ENCODE data around the gene TGM1.
"Not testable (repeated sequence)": the region's sequence is repeated elsewhere in the genome, so short reads cannot be mapped to it uniquely, and the experiment has no call there.

Gene TGM1

GRCh38 chr14:24233538-24233866 is 29.5 kb downstream of the TGM1 start:
- DNase-seq (ENCODE audit: low spot score) = no peak

- peak; percentile 73 for DNase-seq (ENCODE audit: low spot score)
These were observed 30.1 kb downstream of the TGM1 start, which contains the start of gene GMPR2 for GRCh38 chr14:24232645-24233537. TSS of gene GMPR2 (plus strand) at chr14:24232929. CDS start at chr14:24233254, 325 bp downstream.

DNA sequence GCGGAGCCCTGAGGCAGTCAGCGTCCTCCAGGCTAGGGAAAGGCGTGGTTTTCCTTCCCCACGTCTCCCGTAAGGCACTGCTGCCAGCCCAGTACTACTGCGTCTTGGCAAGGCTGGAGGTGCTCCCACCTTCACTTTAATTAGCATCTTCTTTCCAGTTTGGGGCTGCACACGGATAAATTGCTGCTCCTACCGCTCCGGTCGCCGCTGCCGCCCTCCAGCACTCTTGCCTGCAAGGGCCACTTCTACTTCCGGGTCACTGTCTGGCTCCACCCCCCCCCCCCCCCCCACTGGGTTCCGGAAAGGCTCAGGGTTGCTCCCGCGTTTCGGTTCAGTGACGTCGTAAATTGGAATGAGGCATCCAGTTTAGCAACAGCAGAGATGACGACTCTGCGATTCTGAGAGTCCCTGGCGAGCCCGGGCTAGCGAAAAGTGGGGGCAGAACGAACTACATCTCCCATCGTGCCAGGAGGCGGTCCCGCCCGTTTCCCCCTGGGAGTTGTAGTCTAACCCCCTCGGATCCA is 30.8 kb downstream of the TGM1 start, which contains the start of gene NEDD8:
Gene NEDD8, minus strand, starts transcription at position 247 of the 524 bp plus-strand sequence. Its CDS starts 100 bp downstream, at position 147.
- peak; percentile 83 for DNase-seq (ENCODE audit: low spot score)

DNA sequence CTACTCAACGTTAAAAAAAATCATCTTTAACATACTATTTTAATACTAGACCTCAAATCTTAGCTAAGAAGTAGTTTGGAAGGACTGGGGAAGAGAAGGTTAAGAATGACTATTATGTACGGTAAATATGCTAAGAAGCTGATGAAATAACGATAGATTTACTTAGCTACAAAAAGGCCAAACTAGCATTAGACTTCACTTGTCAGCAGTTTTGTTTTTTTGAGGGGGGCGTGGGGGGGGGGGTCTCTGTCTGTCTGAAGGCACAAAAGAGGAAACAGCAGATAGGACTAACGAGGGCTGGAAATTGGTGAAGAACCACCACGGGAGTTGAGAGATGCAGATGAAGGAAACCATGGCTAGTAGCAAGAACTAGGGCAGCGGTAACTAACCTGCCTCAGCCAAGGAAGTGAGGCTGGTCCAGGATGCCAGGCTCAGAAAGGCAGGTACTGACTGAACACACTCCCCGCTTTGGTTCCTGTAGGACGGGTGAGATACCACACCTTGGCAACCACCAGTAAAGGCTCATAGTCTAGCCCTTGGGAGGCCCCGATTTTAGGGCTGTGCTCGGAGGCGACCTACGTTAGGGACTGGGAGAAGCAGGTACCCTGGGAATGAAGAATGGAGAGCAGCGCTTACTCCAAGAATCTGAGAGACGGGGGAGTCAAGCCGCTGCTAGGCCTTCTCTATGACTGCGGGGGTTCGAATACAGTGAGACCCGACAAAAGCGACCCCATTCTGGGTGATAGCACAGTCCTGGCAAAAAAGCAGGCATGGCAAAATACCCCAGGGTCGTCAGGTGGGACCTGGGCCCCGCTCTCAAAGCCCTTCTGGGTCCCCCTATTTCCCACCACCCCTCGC is 31.5 kb downstream of the TGM1 start:
- DNase-seq (ENCODE audit: low spot score) = no peak

- DNase-seq (ENCODE audit: low spot score) = no peak
These were observed 34.1 kb downstream of the TGM1 start for GRCh38 chr14:24228902-24229301.

- DNase-seq (ENCODE audit: low spot score) = no peak
These were observed 36.5 kb downstream of the TGM1 start for GRCh38 chr14:24226473-24226872.

- no peak for DNase-seq (ENCODE audit: low spot score)
These were observed 38.3 kb downstream of the TGM1 start for GRCh38 chr14:24224618-24225071.

- DNase-seq (ENCODE audit: low spot score) = not testable (repeated sequence)
These were observed 40.0 kb downstream of the TGM1 start for GRCh38 chr14:24222987-24223386.

- no peak for DNase-seq (ENCODE audit: low spot score)
These were observed 43.5 kb downstream of the TGM1 start for GRCh38 chr14:24219521-24219920.

- no peak for DNase-seq (ENCODE audit: low spot score)
These were observed 43.9 kb downstream of the TGM1 start for GRCh38 chr14:24219080-24219479.

DNA sequence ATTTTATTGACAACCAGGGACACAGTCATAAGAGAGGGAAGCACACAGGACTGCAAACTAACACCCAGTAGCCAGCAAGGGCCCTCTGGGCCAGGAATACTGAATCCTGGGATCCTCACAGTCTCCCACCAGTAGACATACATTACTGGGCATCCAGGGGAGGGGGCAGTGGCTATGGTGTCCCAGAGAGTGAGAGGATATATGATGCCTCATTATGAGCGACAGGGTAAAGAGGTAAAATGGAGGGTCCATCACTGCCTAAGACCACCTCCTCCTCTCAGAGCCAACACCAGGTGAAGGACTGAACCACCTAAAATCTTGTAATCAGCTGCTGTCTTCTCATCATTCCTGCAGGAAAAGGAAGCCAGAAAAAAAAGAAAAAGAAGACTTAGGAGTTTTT is 46.1 kb downstream of the TGM1 start:
- not testable (repeated sequence) for DNase-seq (ENCODE audit: low spot score)

GRCh38 chr14:24216345-24216699 is 46.7 kb downstream of the TGM1 start:
- no peak for DNase-seq (ENCODE audit: low spot score)

GRCh38 chr14:24215495-24216344 is 47.3 kb downstream of the TGM1 start, which contains the start of gene MDP1:
TSS of gene MDP1 (minus strand) at chr14:24216066. CDS start at chr14:24215955, 111 bp downstream.
- peak; percentile 96 for DNase-seq (ENCODE audit: low spot score)

DNA sequence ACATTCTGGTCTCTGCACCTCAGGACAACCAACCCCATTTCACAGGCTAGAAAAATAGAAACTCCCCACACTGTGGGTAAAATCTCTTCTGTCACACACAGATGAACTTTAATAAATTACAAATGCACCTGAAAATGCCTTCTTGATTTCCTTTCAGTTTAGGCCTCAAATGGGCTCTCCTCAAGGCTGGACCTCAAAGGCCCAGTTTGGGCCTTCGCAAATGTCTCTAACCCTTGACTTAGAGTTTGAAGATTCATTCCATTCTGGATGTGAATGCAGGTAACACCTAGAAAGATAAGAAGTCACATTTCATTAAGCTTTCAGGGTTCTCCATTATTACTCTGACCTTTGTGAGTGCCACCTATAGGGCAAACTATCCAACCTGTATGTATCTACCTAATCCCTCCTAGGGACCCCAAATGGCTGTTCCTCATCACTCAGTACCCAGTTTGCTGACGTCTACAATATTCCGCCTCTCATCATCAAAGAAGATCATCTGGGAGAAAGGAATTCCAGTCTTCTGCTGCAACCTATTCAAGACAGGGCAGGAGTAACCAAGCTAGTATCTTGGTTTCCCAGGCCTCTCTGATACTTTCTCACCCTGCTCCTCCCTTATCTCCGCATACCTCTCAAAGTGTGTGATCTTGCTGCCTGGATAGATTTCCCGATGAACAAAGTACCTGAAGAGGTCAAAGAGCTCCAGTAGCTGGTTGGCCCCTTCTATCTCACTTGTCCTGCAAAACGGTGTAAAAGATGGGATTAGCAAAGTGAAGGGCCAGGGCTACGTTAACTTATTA is 48.9 kb downstream of the TGM1 start:
- no peak for DNase-seq (ENCODE audit: low spot score)

DNA sequence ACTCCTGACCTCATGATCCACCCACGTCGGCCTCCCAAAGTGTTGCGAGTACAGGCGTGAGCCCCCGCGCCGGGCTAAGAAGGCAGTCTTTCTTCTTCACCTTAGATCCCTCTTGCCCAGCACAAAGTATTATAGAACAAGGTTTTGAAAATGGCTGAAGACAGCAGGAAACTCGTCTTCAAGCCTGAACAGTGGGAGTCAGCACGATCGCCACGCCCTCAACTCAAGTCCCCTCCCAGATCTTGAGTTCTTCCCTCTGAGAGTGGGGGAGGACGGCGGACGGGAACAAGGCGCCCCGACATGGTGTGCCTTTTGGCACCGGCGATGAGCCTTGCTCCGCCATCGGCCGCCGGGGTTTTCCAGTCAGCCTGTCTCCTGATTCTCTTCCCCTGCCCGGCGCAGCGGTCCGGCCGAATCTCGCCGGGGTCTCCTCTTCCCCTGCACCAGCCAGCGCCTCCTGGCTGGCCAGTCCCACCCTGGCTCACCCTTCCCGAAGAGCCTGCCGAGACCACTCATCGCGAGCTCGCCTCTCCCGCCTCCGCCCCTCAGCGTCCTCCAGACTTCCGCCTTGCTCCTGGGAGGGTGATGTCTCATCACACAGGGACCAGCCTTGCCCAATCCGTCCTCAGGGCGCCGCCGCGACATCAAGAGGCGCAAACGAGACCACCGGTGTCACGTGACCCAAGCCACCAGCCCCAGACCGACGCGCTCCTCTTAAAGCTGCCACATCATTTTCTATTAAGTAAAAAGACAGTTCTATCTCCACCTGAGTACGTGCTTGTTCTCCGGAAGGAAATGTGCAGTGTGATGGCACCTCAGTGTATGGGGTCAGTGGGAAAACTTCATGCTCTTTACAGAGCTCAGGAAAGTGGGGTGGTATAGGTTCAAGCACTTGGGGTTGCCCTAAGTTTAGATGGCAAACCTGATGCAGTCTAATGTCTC is 49.8 kb downstream of the TGM1 start, which contains the start of gene CHMP4A:
Gene CHMP4A, minus strand, starts transcription at position 565 of the 942 bp plus-strand sequence. Its CDS starts 49 bp downstream, at position 516.
- DNase-seq (ENCODE audit: low spot score) = peak; percentile 97

GRCh38 chr14:24211311-24211710 is 51.7 kb downstream of the TGM1 start:
- no peak for DNase-seq (ENCODE audit: low spot score)

- DNase-seq (ENCODE audit: low spot score) = no peak
These were observed 55.4 kb downstream of the TGM1 start for GRCh38 chr14:24207625-24208024.

GRCh38 chr14:24207104-24207551 is 55.8 kb downstream of the TGM1 start:
- no peak for DNase-seq (ENCODE audit: low spot score)
